Nephron progenitor cell (in vitro differentiated cells): ENCODE results near the gene AKT2.
A peak's percentile ranks its signal among the peaks of the same experiment; 100 is the strongest.

Experiments
- DNase-seq: peaks from one replicate; pipeline ENCODE4 v3.0.0; 2021
- H3K27ac Mint-ChIP-seq: 2 replicates; pipeline ENCODE4 v1.8.0; 2021; ENCODE audit warnings: mild to moderate bottlenecking, moderate library complexity, mixed read lengths
- H3K27me3 Mint-ChIP-seq: 2 replicates; pipeline ENCODE4 v1.8.0; 2021; ENCODE audit warnings: mild to moderate bottlenecking, low read depth, mixed read lengths; ENCODE audit not compliant: poor library complexity
- H3K36me3 Mint-ChIP-seq: 2 replicates; pipeline ENCODE4 v1.8.0; 2021; ENCODE audit warnings: low read depth, mixed read lengths
- H3K4me1 Mint-ChIP-seq: 2 replicates; pipeline ENCODE4 v1.8.0; 2021; ENCODE audit warnings: mixed read lengths
- H3K4me3 Mint-ChIP-seq: 2 replicates; pipeline ENCODE4 v1.8.0; 2021; ENCODE audit warnings: mild to moderate bottlenecking, moderate library complexity, mixed read lengths
- H3K9me3 Mint-ChIP-seq: 2 replicates; pipeline ENCODE4 v1.8.0; 2021; ENCODE audit warnings: mild to moderate bottlenecking, moderate library complexity, mixed read lengths
- CTCF ChIP-seq: fragments of 200-600 bp; sonication (generic); IDR thresholded peaks from 2 replicates; pipeline ENCODE4 v1.5.0; 2021; ENCODE audit warnings: antibody characterized with exemption

AKT2 gene

DNA sequence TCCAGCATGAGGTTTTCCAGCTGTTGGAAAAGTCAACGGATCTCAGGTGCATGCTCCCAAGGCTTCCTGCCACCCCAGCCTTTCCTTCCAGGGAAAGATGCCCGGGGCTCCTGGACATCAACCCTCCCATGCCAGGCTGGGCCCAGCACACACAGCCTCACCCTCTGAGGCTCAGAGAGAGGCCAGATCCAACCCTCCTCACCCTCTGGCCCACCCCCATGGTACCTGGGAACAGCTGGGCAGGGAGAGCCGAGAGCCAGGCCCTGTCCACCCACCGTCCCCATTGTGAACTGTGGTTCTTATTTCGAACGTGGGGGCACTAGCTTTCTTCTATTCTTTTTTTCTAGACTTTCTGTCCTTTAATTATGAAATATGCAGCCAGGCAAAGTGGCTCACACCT, 48.8 kb downstream of the AKT2 start:
- H3K27ac Mint-ChIP-seq: no peak overlapping the region
- H3K4me1 Mint-ChIP-seq: peaks cover 20% of the 10 kb centered on the region
- TF ChIP-seq CTCF: no peak
- H3K4me3 Mint-ChIP-seq: no peak overlapping the region
- no peak for DNase-seq
- no peaks in the 10 kb centered on the region for H3K9me3 Mint-ChIP-seq
- peaks cover 11% of the 10 kb centered on the region for H3K36me3 Mint-ChIP-seq
- H3K27me3 Mint-ChIP-seq: no peaks in the 10 kb centered on the region

DNA sequence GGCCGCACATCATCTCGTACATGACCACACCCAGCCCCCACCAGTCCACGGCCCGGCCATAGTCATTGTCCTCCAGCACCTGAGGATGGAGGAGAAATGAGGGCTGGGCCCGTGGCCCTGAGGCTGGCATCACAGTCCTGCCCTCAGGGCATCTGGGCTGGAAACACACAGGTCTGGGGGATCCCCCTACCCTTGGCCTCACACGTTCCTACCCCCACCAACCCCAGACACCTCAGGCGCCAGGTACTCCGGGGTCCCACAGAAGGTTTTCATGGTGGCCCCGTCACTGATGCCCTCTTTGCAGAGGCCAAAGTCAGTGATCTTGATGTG, 49.2 kb downstream of the AKT2 start:
- no peak overlapping the region for H3K4me3 Mint-ChIP-seq
- H3K27ac Mint-ChIP-seq: no peak overlapping the region
- no peak for TF ChIP-seq CTCF
- DNase-seq: no peak
- H3K9me3 Mint-ChIP-seq: no peaks in the 10 kb centered on the region
- no peaks in the 10 kb centered on the region for H3K27me3 Mint-ChIP-seq
- peaks cover 24% of the 10 kb centered on the region for H3K4me1 Mint-ChIP-seq
- peaks cover 11% of the 10 kb centered on the region for H3K36me3 Mint-ChIP-seq

DNA sequence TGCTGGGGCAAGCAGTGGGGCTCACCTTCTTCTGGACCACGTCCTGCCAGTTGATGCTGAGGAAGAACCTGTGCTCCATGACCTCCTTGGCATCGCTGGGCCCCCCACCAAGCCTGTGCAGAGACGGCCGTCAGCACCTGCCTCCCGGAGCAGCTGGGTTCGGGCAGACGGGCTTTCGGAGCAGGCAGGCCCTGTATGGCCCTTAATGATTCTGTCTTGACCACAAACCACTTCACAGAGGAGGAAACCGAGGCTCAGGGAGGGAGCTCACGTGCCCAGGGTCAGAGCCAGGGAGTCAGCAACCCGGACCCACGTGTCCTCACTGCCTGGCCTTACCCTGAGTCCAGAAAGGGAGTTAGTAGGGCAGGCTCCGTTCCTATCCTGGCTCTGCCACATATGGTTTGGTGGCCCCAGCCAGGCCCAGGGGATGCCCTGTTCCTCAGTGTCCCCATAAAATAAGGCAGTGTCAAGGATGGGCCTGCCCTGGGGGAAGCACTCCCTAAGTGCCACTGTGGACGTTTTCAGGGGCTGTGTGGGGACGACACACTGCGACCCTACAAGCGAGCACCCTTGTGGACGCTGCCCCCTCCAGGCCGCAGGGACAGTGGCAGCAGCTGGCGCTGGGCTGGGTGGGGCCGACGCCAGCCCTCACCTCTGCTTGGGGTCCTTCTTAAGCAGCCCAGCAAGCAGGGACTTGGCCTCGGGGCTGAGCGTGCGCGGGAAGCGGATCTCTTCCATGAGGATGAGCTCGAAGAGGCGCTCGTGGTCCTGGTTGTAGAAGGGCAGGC, 49.7 kb downstream of the AKT2 start:
- H3K4me1 Mint-ChIP-seq: peaks cover 29% of the 10 kb centered on the region
- peak; percentile 23 for TF ChIP-seq CTCF
- H3K9me3 Mint-ChIP-seq: no peaks in the 10 kb centered on the region
- no peak for DNase-seq
- peaks cover 11% of the 10 kb centered on the region for H3K36me3 Mint-ChIP-seq
- no peak overlapping the region for H3K4me3 Mint-ChIP-seq
- no peak overlapping the region for H3K27ac Mint-ChIP-seq
- no peaks in the 10 kb centered on the region for H3K27me3 Mint-ChIP-seq

GRCh38 chr19:40234429-40235237, 50.5 kb downstream of the AKT2 start:
- H3K27ac Mint-ChIP-seq: peak overlapping the region; percentile 81
- H3K4me1 Mint-ChIP-seq: peaks cover 37% of the 10 kb centered on the region

DNA sequence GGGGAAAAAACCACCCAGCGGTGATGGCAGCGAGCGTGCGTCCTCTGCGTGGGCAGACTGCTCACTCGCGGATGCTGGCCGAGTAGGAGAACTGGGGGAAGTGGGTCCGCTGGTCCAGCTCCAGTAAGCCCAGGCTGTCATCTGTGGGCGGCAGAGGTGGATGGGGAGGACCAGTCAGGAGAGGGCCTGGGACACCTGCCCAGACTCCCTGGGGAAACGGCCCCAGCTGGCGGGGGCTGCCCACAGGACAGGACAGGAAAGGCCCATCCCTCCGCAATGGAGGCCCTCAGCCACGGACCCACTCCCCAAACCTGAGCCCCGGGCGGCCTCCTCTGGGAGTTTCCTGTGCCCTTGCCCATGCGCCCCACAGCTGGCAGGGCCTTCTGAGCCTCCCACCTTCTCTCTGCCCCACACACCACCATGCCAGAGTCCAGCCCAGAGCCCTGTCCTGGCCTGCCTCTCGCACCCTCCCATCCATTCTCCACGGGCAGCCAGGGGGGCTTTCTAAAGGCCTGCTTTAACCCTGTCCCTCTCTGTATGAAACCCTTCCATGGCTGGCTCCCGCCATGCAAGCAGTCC, 51.2 kb downstream of the AKT2 start:
- no peak overlapping the region for H3K27ac Mint-ChIP-seq
- no peaks in the 10 kb centered on the region for H3K9me3 Mint-ChIP-seq
- peaks cover under 1% of the 10 kb centered on the region for H3K27me3 Mint-ChIP-seq
- H3K36me3 Mint-ChIP-seq: peaks cover 11% of the 10 kb centered on the region
- TF ChIP-seq CTCF: no peak
- no peak overlapping the region for H3K4me3 Mint-ChIP-seq
- no peak for DNase-seq
- H3K4me1 Mint-ChIP-seq: peaks cover 44% of the 10 kb centered on the region

More at GRCh38 chr19:40234429-40235237, 50.5 kb downstream of the AKT2 start:
- Mint-ChIP-seq H3K9me3 (no peaks in the 10 kb centered on the region), H3K4me3 (no peak overlapping the region), H3K36me3 (peaks cover 11% of the 10 kb centered on the region), H3K27me3 (no peaks in the 10 kb centered on the region)
- TF ChIP-seq CTCF: no peak
- DNase-seq: no peak
